CD4-positive, alpha-beta T cell treated with Interleukin-17A for 4 hours (primary cell): ENCODE measurements around the gene CACNA2D4.

Source experiments
- DNase-seq: peaks from one replicate; pipeline ENCODE4 v3.0.0-alpha.2; 2020; ENCODE audit warnings: mixed read lengths

CACNA2D4 gene

GRCh38 chr12:1811281-1811947 lies 107.0 kb downstream of the CACNA2D4 start:
- peak; percentile 61 for DNase-seq

- no peak for DNase-seq
These were observed 107.5 kb downstream of the CACNA2D4 start for GRCh38 chr12:1810931-1811280.

DNA sequence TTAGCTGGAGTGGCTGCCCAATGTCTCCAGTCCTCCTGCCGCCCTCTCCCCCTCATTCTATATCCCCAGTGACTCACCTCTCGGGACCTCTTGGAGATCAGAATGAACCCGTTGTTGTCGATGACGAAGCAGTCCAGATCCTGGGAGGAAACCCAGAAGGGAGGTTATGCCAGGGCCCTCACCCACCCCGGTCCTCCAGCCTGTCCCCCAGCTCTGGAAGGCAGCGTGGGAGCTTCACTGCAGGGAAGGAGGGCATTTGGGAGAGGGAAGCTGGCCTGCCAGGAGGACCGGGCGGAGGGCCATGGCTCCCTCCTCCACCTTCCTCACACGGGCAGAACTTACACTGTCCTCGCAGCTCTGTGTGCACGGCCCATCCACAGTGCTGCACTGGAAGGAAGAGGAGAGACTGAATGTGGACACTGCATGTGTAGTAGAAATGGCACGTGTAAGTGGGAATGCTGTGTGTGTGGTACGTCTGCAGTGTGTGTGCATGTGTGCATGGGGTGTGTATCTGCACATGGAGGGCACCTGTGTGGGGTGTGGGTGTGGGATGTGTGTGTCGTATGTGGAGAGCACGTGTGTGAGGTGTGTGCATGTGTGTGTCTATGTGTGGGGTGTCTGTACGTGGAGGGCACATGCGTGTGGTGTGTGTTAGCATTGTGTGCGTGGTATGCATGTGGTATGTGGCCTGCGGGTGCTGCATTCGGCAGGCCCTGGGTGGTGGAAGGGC lies 108.1 kb downstream of the CACNA2D4 start:
- DNase-seq = no peak

- no peak for DNase-seq
These were observed 108.8 kb downstream of the CACNA2D4 start for GRCh38 chr12:1809591-1810190.

GRCh38 chr12:1808798-1809480 lies 109.5 kb downstream of the CACNA2D4 start:
- DNase-seq = no peak

DNA sequence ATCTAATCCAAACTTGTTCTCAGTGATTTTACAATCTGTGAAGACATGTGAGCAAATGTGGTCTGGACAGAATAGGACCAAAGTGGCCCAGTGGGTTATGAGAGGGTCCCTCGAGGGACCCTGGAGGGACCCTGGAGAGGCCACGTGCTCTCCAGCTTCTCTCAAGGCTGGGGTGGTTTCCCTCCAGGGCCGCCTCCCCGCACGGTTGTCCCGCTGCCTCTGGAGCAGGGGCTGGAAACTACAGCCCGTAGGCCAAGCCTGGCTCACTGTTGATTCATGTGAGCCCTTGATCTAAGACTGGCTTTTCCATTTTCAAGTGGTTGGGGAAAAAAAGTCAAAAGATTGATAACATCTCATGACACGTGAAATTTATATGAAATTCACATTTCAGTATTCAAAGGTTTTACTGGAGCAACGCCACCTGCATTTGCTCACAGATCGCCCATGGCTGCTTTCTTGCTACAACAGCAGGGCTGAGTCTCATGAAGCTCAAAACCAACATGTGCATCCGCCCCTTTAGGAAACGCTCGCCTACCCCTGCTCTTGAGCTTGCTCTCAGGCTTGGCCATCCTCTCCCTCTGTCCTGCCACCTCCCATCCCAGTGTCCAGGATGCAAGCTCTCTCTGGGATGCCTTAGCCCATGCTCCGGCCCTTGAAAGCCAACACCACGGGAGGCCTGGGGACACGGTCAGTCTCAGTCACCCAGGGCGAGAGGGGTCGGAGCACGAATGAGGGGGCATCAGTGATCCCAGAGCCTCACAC lies 110.2 kb downstream of the CACNA2D4 start:
- no peak for DNase-seq

DNA sequence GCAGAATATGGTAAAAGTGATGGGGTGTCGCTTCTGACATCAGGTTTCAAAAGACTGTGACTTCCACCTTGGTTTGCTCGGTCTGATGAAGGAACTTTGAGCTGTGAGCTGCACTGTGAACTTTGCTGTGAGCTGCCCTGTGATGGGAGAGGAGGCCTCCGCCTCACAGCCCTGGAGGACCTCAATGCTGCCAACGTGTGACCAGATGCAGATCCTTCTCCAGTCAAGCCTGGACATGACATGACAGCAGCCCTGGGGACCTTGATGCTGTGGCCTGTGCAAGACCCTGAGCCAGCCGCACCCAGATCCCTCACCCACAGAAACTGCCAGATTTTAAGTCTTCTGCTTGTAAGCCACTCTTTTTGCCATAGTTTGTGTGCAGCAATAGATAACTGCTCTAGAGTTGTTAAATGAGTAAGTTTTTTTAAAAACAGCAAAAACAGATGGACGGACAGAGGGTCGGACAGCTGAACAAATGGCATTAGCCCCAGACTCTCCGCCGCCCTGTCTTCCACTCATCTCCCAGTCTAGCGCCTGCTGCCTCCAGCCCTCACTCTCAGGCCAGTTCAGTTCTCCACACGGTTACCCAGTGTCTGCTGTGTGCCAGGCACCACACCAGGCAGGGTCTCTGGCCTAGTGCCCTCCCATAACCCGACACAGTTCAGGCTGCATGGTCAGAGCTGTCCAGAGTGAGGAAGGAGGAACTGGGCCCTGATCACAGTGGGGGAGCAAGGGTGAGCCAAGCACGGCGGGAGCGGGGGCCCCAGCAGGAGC lies 111.2 kb downstream of the CACNA2D4 start:
- no peak for DNase-seq

GRCh38 chr12:1806301-1807086 lies 112.0 kb downstream of the CACNA2D4 start:
- no peak for DNase-seq

- no peak for DNase-seq
These were observed 112.9 kb downstream of the CACNA2D4 start for GRCh38 chr12:1805441-1806081.

DNA sequence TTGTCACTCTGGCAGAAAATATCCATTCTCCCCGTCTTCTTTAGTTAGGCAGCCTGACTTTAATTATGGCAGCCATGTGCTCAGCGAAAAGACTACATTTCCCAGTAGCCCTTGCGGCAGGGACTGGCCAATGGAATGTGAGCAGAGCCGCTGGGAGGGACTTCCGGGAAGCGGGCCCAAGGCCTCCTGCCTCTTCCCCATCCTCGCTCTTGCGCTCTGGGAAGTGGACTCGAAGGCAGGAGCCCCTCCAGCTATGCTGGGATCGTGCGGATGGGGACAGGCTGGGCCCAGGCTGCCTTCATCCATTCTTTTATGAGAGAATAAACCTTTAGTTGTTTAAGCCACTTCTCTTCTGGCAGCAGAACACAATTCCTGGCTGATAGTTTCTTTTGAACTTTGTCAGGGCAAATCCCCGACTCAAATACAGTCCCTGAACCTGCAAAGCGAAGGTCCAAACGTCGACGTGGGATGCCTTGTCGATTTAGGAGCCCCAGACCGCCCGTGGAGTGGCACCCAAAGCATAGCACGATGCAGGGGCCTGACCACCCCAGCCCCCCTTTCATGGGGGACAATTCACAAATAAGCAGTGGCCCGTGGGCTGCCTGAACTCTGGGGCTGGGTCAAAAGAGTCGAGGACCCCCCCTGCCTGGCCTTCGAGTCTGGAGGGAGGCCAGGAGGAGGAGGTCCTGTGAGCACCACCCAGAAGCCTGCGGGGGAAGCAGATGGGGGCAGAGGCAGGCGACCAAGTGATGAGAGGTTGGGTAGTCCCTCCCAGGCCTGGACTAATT lies 113.7 kb downstream of the CACNA2D4 start:
- DNase-seq = peak; percentile 90

GRCh38 chr12:1803736-1804135 lies 114.7 kb downstream of the CACNA2D4 start:
- DNase-seq = no peak

GRCh38 chr12:1801303-1801975 lies 117.0 kb downstream of the CACNA2D4 start:
- no peak for DNase-seq

- DNase-seq = peak; percentile 47
These were observed 117.8 kb downstream of the CACNA2D4 start for GRCh38 chr12:1800401-1801302.

DNA sequence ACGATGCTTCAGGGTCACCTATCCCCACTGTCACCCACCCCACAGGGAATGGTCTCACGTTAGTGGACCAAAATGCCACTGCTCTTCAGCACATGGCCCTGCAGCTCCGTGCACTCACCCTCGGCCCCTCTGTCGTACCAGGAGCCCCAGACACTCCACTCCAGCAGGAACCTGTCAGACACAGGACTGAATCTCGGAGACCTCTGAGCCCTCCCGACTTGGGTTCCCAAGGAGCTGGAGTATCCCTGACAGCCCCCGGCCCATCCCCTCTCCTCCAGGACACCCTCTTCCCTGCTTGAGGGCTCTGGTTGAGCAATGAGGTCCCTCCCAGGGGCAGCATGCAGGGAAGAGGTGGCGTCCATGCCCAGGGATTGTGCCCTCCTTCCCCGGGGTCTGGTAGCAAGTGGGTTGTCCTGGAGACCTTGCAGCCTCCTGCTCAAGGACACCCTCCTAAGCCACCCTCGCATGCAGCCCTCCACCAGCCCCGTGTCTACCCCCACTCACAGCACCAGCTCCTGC lies 118.5 kb downstream of the CACNA2D4 start:
- no peak for DNase-seq

DNA sequence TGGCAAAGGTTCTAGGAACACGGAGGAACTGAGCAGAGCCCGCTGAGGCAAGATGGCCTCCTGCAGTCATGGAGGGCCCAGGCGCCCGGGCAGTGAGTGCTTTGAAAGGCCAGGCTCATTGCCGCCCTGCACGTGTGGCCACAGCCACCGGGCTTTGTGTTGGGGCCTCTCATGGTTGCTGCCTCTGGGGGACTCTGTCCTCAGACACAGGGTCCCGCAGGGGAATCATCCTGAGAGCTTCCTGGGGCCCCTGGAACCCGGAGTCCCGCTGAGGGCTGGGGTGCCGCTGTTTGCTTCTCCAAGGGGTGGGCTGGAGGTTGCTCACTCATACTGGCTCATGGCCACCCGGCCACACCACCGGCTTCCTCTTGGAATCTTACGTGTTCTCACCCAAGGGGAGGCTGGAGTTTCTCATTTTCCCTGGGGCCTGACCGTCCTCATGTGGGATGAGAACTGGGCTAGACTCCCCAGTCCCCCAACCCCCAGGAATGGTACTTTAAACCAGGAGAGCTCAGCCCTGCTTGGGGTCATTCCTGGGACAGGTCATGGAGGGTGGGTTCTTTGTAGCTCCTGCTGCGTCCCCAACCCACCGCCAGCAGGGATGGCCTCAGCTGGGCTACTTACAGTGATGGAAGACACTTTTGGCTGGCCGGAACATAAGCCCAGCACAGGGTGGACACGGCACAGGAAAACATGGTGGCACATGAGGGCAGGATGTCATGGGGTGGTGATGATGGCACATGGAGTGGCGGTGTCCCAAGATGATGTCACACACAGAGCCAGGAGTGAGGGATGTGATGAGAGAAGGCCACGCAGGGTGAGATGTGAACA lies 119.2 kb downstream of the CACNA2D4 start:
- DNase-seq = no peak

DNA sequence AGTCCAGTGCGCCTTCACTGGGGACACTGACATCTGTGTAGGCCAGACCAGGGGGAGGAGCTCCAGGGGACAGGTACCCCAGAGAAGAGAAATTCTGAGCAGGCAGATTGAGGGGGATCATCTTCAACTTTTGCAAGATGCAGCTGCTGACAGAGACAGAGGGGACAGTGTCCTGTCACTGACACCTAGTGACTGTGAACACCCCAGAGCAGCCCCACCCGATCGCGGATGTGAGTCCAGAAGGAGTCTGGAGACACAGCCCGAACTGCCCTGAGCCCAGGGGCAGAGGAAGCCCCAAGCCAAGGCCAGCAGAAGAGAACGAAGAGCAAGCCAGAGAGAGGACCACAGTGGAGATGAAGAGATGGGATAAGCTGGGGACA lies 119.8 kb downstream of the CACNA2D4 start:
- DNase-seq = no peak
